IMR-90 (cell line): ENCODE measurements around the gene PLCH2. TPM values are rescaled to one million over a fixed set of nuclear protein-coding genes. Genes with fewer than 3 reads are reported as not detected.

Source experiments
- ATAC-seq: fragments of 200-7000 bp; cut with Tn5 transposase; 2 replicates; pipeline ENCODE4 v1.9.1; 2020; ENCODE audit warnings: low read depth, mild to moderate bottlenecking, moderate library complexity
- BruUV-seq: library from RNA; stranded (reverse); fragments of 400-500 nt; replicated peaks from 2 replicates; lab custom pipeline; 2021; lab: Mats Ljungman, UMichigan
- CTCF ChIA-PET: fragments of 300-600 bp; formaldehyde crosslinking; extraction: SDS; loops from one replicate; lab custom pipeline; 2021; ENCODE audit warnings: antibody characterized with exemption; lab: Yijun Ruan, JAX
- POLR2A ChIA-PET: fragments of 300-600 bp; sonication (Branson Sonifier 250); formaldehyde crosslinking; loops from one replicate; lab custom pipeline; 2022; ENCODE audit warnings: antibody characterized with exemption; ENCODE audit not compliant: unreplicated experiment; lab: Charles Lee
- DNase-seq: peaks from one replicate; pipeline ENCODE4 v3.0.0; 2013
- H2AFZ ChIP-seq: replicated peaks from 2 replicates; pipeline ENCODE3; 2013; ENCODE audit warnings: low read length, mild to moderate bottlenecking; ENCODE audit not compliant: poor library complexity
- H2AK5ac ChIP-seq: 2 replicates; pipeline ENCODE4 v1.6.1; 2013; ENCODE audit warnings: low read depth, low read length, inconsistent platforms
- H2AK9ac ChIP-seq: replicated peaks from 2 replicates; pipeline ENCODE3; 2013; ENCODE audit warnings: mild to moderate bottlenecking, low read depth, low read length, moderate library complexity; ENCODE audit not compliant: poor library complexity
- H2BK120ac ChIP-seq: 2 replicates; pipeline ENCODE4 v1.6.1; 2013; ENCODE audit warnings: low read depth, low read length, inconsistent platforms
- H2BK15ac ChIP-seq: 3 replicates; pipeline ENCODE4 v1.6.1; 2013; ENCODE audit warnings: low read depth, low read length, inconsistent platforms
- H2BK20ac ChIP-seq: 2 replicates; pipeline ENCODE4 v1.6.1; 2013; ENCODE audit warnings: low read depth, mild to moderate bottlenecking, inconsistent platforms, low read length, moderate library complexity
- H2BK5ac ChIP-seq: 2 replicates; pipeline ENCODE4 v1.6.1; 2013; ENCODE audit warnings: mild to moderate bottlenecking, low read depth, low read length, inconsistent platforms; ENCODE audit not compliant: poor library complexity, severe bottlenecking
- H3K14ac ChIP-seq: replicated peaks from 2 replicates; pipeline ENCODE4 v1.6.1; 2013; ENCODE audit warnings: low read depth, low read length, inconsistent platforms
- H3K18ac ChIP-seq: 2 replicates; pipeline ENCODE4 v1.6.1; 2013; ENCODE audit warnings: low read depth, low read length, control low read depth
- H3K23ac ChIP-seq: 2 replicates; pipeline ENCODE4 v1.6.1; 2013; ENCODE audit warnings: low read depth, low read length, inconsistent platforms
- H3K27ac ChIP-seq: 2 replicates; pipeline ENCODE4 v1.5.1; 2013; ENCODE audit warnings: mild to moderate bottlenecking, control low read depth, low read length; ENCODE audit not compliant: insufficient read depth
- H3K27me3 ChIP-seq: 2 replicates; pipeline ENCODE4 v1.6.1; 2013; ENCODE audit warnings: low read length; ENCODE audit not compliant: control insufficient read depth, insufficient read depth
- H3K36me3 ChIP-seq: 2 replicates; pipeline ENCODE4 v1.6.1; 2013; ENCODE audit warnings: low read length, mixed read lengths; ENCODE audit not compliant: control insufficient read depth, insufficient read depth
- H3K4ac ChIP-seq: 2 replicates; pipeline ENCODE4 v1.6.1; 2013; ENCODE audit warnings: low read depth, low read length, inconsistent platforms
- H3K4me1 ChIP-seq: 2 replicates; pipeline ENCODE4 v1.6.1; 2013; ENCODE audit warnings: low read length, mixed read lengths; ENCODE audit not compliant: control insufficient read depth, insufficient read depth
- H3K4me2 ChIP-seq: 2 replicates; pipeline ENCODE4 v1.6.1; 2013; ENCODE audit warnings: low read depth, mild to moderate bottlenecking, control low read depth, low read length, moderate library complexity
- H3K4me3 ChIP-seq: 2 replicates; pipeline ENCODE4 v1.5.1; 2013; ENCODE audit warnings: low read depth, mild to moderate bottlenecking, control low read depth, low read length, moderate library complexity; ENCODE audit not compliant: insufficient read depth
- H3K56ac ChIP-seq: 2 replicates; pipeline ENCODE4 v1.6.1; 2013; ENCODE audit warnings: low read length, inconsistent platforms; ENCODE audit not compliant: insufficient read depth; ENCODE audit errors: extremely low read depth
- H3K79me1 ChIP-seq, 2 experiments: 2 replicates each; pipeline ENCODE4 v1.6.1; 2013; ENCODE audit warnings: low read length in 2 of 2, inconsistent platforms in 1 of 2, low read depth in 1 of 2
- H3K9ac ChIP-seq: 2 replicates; pipeline ENCODE4 v1.6.1; 2013; ENCODE audit warnings: low read depth, low read length, control low read depth
- H3K9me1 ChIP-seq: 2 replicates; pipeline ENCODE4 v1.6.1; 2013; ENCODE audit warnings: low read length, inconsistent platforms; ENCODE audit not compliant: insufficient read depth
- H3K9me3 ChIP-seq: 2 replicates; pipeline ENCODE4 v1.6.1; 2013; ENCODE audit warnings: low read length; ENCODE audit not compliant: control insufficient read depth, insufficient read depth
- H4K20me1 ChIP-seq: 2 replicates; pipeline ENCODE4 v1.6.1; 2013; ENCODE audit warnings: low read length, inconsistent platforms; ENCODE audit not compliant: insufficient read depth
- H4K5ac ChIP-seq: 2 replicates; pipeline ENCODE4 v1.6.1; 2013; ENCODE audit warnings: mild to moderate bottlenecking, low read depth, low read length, control low read depth
- H4K8ac ChIP-seq, 2 experiments: 2 replicates each; pipeline ENCODE4 v1.6.1; 2013; ENCODE audit warnings: low read depth in 2 of 2, low read length in 2 of 2, control low read depth in 1 of 2, inconsistent platforms in 1 of 2
- H4K91ac ChIP-seq: 2 replicates; pipeline ENCODE4 v1.6.1; 2013; ENCODE audit warnings: low read depth, low read length, inconsistent platforms; ENCODE audit not compliant: insufficient read depth
- MAZ ChIP-seq: IDR thresholded peaks from 2 replicates; pipeline ENCODE4 v1.6.1; 2012; ENCODE audit warnings: low read depth, mild to moderate bottlenecking, low read length, improper control_type of control experiment, moderate library complexity, borderline replicate concordance
- RCOR1 ChIP-seq: IDR thresholded peaks from 2 replicates; pipeline ENCODE4 v1.6.1; 2012; ENCODE audit warnings: mild to moderate bottlenecking, low read length, improper control_type of control experiment; ENCODE audit not compliant: insufficient replicate concordance
- WGBS, 2 experiments: methylation state at CpG; one replicate each; pipeline versions ENCODE4 v1.1.5 to v1.1.7; 2013; ENCODE audit warnings: missing lambda C conversion rate in 2 of 2; ENCODE audit not compliant: insufficient read length in 1 of 2; ENCODE audit errors: extremely low coverage in 2 of 2; 5-methylcytosine and 5-hydroxymethylcytosine counted together
- dilution Hi-C: fragments of 300-500 bp; cut with HindIII; formaldehyde crosslinking; loops from one replicate; pipeline ENCODE4 v1.14.3; 2018; ENCODE audit warnings: low sequenced_read_pairs; ENCODE audit not compliant: unreplicated experiment
- in situ Hi-C: fragments of 300-500 bp; cut with MboI; formaldehyde crosslinking; loops from 3 replicates; pipeline ENCODE4 v1.14.3; 2019; ENCODE audit warnings: low sequenced_read_pairs, inconsistent platforms, mixed read lengths
- intact Hi-C: fragments of 100-400 bp; cut with micrococcal nuclease; formaldehyde crosslinking; loops from 2 replicates; pipeline ENCODE4 v1.10.0; 2022
- polyA plus RNA-seq, 3 experiments: library from polyadenylated mRNA; depleted of rRNA; stranded (reverse); fragments of >200 nt; gene quantifications; 2 replicates each; pipeline ENCODE4 v1.2.3, GENCODE V29; 2012; ENCODE audit warnings: low replicate concordance in 1 of 3
- total RNA-seq: library from RNA; depleted of rRNA; stranded (reverse); fragments of >200 nt; gene quantifications from 2 replicates; pipeline ENCODE4 v1.2.3, GENCODE V29; 2012

Gene PLCH2
- total and polyA plus RNA-seq, 2 of the 4 experiments (the other 2 are of a cell fraction): 0.18 to 1.9 TPM

- TF ChIP-seq MAZ: no peak
Observed at GRCh38 chr1:2506901-2507565, 30.9 kb downstream of the PLCH2 start (continued).

GRCh38 chr1:2507744-2508155 lies 31.7 kb downstream of the PLCH2 start:
- H4K91ac ChIP-seq: no peak overlapping the region

More at GRCh38 chr1:2507744-2508155, 31.7 kb downstream of the PLCH2 start:
- Histone ChIP-seq H3K27ac (no peak overlapping the region), H2BK15ac (no peak overlapping the region), H2BK120ac (no peak overlapping the region), H4K5ac (no peak overlapping the region), H3K9ac (no peak overlapping the region), H2BK5ac (no peak overlapping the region), H2AK9ac (no peak overlapping the region), H2AK5ac (no peak overlapping the region), H2BK20ac (no peak overlapping the region), H3K4me3 (no peak overlapping the region), H2AFZ (no peak overlapping the region), H3K27me3 (peaks cover 12% of the 10 kb centered on the region; the same call in 1 of the 2 replicates), H4K8ac (no peak overlapping the region), H3K79me1 (0 out of 4 replicates have a peak, but pooled peaks cover 0 to 3% of the 10 kb centered on the region in 2 experiments), H3K9me1 (no peaks in the 10 kb centered on the region), H3K4me2 (no peak overlapping the region), H3K36me3 (peaks cover 38% of the 10 kb centered on the region), H3K56ac (no peak overlapping the region), H3K18ac (no peak overlapping the region), H3K14ac (no peak overlapping the region), H4K20me1 (peaks cover 3% of the 10 kb centered on the region; the same call in 1 of the 2 replicates), H3K4ac (no peak overlapping the region), H3K23ac (no peak overlapping the region), H3K9me3 (no peaks in the 10 kb centered on the region), H3K4me1 (peaks cover 2% of the 10 kb centered on the region; the same call in 1 of the 2 replicates)
- 100% methylated on average over 1 of the region's 6 CpGs; no CpG with 5 or more reads in 1 of the 2 experiments for WGBS, 2 experiments
- DNase-seq (no peak), ATAC-seq (no peak)
- dilution Hi-C loops: no loop called here
- no TSS peak for BruUV-seq
- in situ Hi-C loops: no loop called here
- ChIA-PET CTCF (interaction anchor here (0.6 kb wide), 1 partner anchor 87 kb away, joined by 5 read pairs; no protein-coding TSS in a partner anchor), POLR2A (no interaction called here)
- TF ChIP-seq RCOR1: no peak
- intact Hi-C loops: no loop called here
